T-cell (primary cell): ENCODE results near the gene BCKDHB. TPM values are rescaled to one million over a fixed set of nuclear protein-coding genes. Genes with fewer than 3 reads are reported as not detected.

ENCODE experiments used
- ATAC-seq, 4 experiments: fragments of 200-7000 bp in 3 of 4; fragments of 150-1000 bp in 1 of 4; cut with Tn5 transposase; replicated peaks in 1 of 4; 1 replicate in 3 of 4; 2 replicates in 1 of 4; pipeline ENCODE4 v1.10.0; 2021; ENCODE audit warnings: moderate library complexity in 3 of 4, mild to moderate bottlenecking in 2 of 4, moderate number of reproducible peaks in 1 of 4
- CTCF ChIA-PET, 2 donors: fragments of 300-600 bp; sonication (Branson Sonifier 250); formaldehyde crosslinking; loops; one replicate each; lab custom pipeline; 2022; ENCODE audit warnings: antibody characterized with exemption in 2 of 2; lab: Charles Lee
- POLR2A ChIA-PET, 2 donors: fragments of 300-600 bp; sonication (Branson Sonifier 250); formaldehyde crosslinking; loops; one replicate each; lab custom pipeline; 2022; ENCODE audit warnings: antibody characterized with exemption in 2 of 2; lab: Charles Lee
- DNase-seq, 35 experiments: peaks; one replicate each; pipeline versions ENCODE4 v3.0.0 to v3.0.0-alpha.2; 2013 to 2023
- H3K27ac ChIP-seq: one replicate; pipeline ENCODE4 v1.5.1; 2013; ENCODE audit warnings: low read length
- H3K27me3 ChIP-seq, 2 experiments: replicated peaks in 1 of 2; 1 replicate in 1 of 2; 2 replicates in 1 of 2; pipeline versions ENCODE4 v1.6.1 to v1.7.0; 2013; ENCODE audit warnings: low read length in 1 of 2, mixed read lengths in 1 of 2; ENCODE audit not compliant: control insufficient read depth in 2 of 2, insufficient read depth in 2 of 2; ENCODE audit errors: extremely low read depth in 1 of 2
- H3K36me3 ChIP-seq, 2 donors: 1 replicate in 1 of 2; 2 replicates in 1 of 2; pipeline versions ENCODE4 v1.6.1 to v1.7.0; 2013; ENCODE audit warnings: low read length in 1 of 2; ENCODE audit not compliant: control insufficient read depth in 2 of 2, insufficient read depth in 1 of 2; ENCODE audit errors: extremely low read depth in 1 of 2
- H3K4me1 ChIP-seq, 2 experiments: 1 replicate in 1 of 2; 2 replicates in 1 of 2; pipeline versions ENCODE4 v1.6.1 to v1.7.0; 2013; ENCODE audit warnings: low read length in 2 of 2, mixed read lengths in 1 of 2; ENCODE audit not compliant: insufficient read depth in 2 of 2, control insufficient read depth in 1 of 2; ENCODE audit errors: extremely low read depth in 1 of 2
- H3K4me3 ChIP-seq, 2 donors: 1 replicate in 1 of 2; 2 replicates in 1 of 2; pipeline versions ENCODE4 v1.5.1 to v1.7.0; 2013; ENCODE audit warnings: mild to moderate bottlenecking in 2 of 2, low read length in 1 of 2, moderate library complexity in 1 of 2; ENCODE audit not compliant: control insufficient read depth in 1 of 2; ENCODE audit errors: extremely low read depth in 1 of 2
- H3K9me3 ChIP-seq: 2 replicates; pipeline ENCODE4 v1.7.0; 2013
- H3K27ac Mint-ChIP-seq, 2 donors: one replicate each; pipeline ENCODE4 v1.8.0; 2020 to 2021; ENCODE audit warnings: mild to moderate bottlenecking in 2 of 2, mixed read lengths in 2 of 2
- H3K27me3 Mint-ChIP-seq, 2 donors: one replicate each; pipeline ENCODE4 v1.8.0; 2021 to 2022; ENCODE audit warnings: mixed read lengths in 2 of 2
- H3K36me3 Mint-ChIP-seq: one replicate; pipeline ENCODE4 v1.8.0; 2021; ENCODE audit warnings: mixed read lengths
- H3K4me1 Mint-ChIP-seq, 3 donors: one replicate each; pipeline ENCODE4 v1.8.0; 2020 to 2022; ENCODE audit warnings: mixed read lengths in 3 of 3, mild to moderate bottlenecking in 1 of 3
- H3K4me3 Mint-ChIP-seq, 3 donors: one replicate each; pipeline ENCODE4 v1.8.0; 2020 to 2022; ENCODE audit warnings: mild to moderate bottlenecking in 3 of 3, mixed read lengths in 3 of 3, moderate library complexity in 3 of 3
- H3K9me3 Mint-ChIP-seq, 3 donors: one replicate each; pipeline ENCODE4 v1.8.0; 2020 to 2022; ENCODE audit warnings: mixed read lengths in 3 of 3
- WGBS: methylation state at CpG from one replicate; pipeline ENCODE4 v1.1.5; 2013; ENCODE audit warnings: missing lambda C conversion rate; ENCODE audit not compliant: insufficient coverage; 5-methylcytosine and 5-hydroxymethylcytosine counted together
- total RNA-seq, 35 experiments: library from RNA in 6 of 35; stranded (reverse) in 6 of 35; fragments of 120-200 nt in 1 of 35; gene quantifications; one replicate each; pipeline versions ENCODE4 v1.2.1 to v1.2.4 and lab custom pipeline; 2013 to 2026

Gene BCKDHB
- total RNA-seq, 5 donors from 2014 or later (not counting 1 experiment from before 2014, with no cell fraction given) = 14.1 to 18.7 (median 15.2) TPM

- DNase-seq (no peak), ATAC-seq (no peak)
- Mint-ChIP-seq H3K27ac (no peak overlapping the region), H3K4me1 (no peaks in the 10 kb centered on the region), H3K9me3 (peaks cover 0 to 6% (median 0%) of the 10 kb centered on the region in 3 donors), H3K27me3 (no peaks in the 10 kb centered on the region), H3K36me3 (peaks cover 11% of the 10 kb centered on the region), H3K4me3 (no peak overlapping the region)
- WGBS = 61% methylated on average over 2 of the region's 3 CpGs
- no peak overlapping the region for H3K27ac ChIP-seq
- ChIA-PET POLR2A (no interaction called here), CTCF (no interaction called here)
- no peak overlapping the region for H3K4me3 ChIP-seq
- no peaks in the 10 kb centered on the region for H3K27me3 ChIP-seq
- H3K9me3 ChIP-seq = no peaks in the 10 kb centered on the region
- H3K4me1 ChIP-seq = no peaks in the 10 kb centered on the region
- no peaks in the 10 kb centered on the region for H3K36me3 ChIP-seq
These were observed 282.0 kb downstream of the BCKDHB start for GRCh38 chr6:80388507-80388906.

Other genes starting within 250 kb of the BCKDHB start
- 1 to 10 TPM in 3 of 5 donors, under 1 TPM in 2; 0.58 to 2.6 (median 1.6) TPM for gene ELOVL4, start 159.1 kb upstream of the BCKDHB start, total RNA-seq
- 1 to 10 TPM in 2 of 5 donors, under 1 TPM in 3; 0.38 to 1.2 (median 0.55) TPM for gene TTK, start 102.0 kb upstream of the BCKDHB start, total RNA-seq